Transverse colon (tissue), 4 donors: ENCODE data around the gene ALG14. TPM values are rescaled to one million over a fixed set of nuclear protein-coding genes. Genes with fewer than 3 reads are reported as not detected.
A peak's percentile ranks its signal among the peaks of the same experiment; 100 is the strongest.
"Not testable (repeated sequence)": the region's sequence is repeated elsewhere in the genome, so short reads cannot be mapped to it uniquely, and the experiment has no call there.

Experiments used
- DNase-seq: peaks from one replicate; pipeline ENCODE4 v3.0.0-alpha.2; 2019
- H3K27ac ChIP-seq, 4 donors: fragments of 200-600 bp; sonication (generic); 2 replicates each; pipeline ENCODE4 v1.5.1; 2016 to 2018; ENCODE audit warnings: inconsistent platforms in 4 of 4
- H3K27me3 ChIP-seq: fragments of 200-600 bp; sonication (generic); 2 replicates; pipeline ENCODE4 v1.5.1; 2017; ENCODE audit warnings: inconsistent platforms
- H3K36me3 ChIP-seq, 4 donors: fragments of 200-600 bp; sonication (generic); 2 replicates each; pipeline ENCODE4 v1.5.1; 2017 to 2019; ENCODE audit warnings: inconsistent platforms in 4 of 4
- H3K4me1 ChIP-seq, 4 donors: fragments of 200-600 bp; sonication (generic); 2 replicates each; pipeline ENCODE4 v1.5.1; 2017 to 2020; ENCODE audit warnings: inconsistent platforms in 4 of 4
- H3K4me3 ChIP-seq, 4 donors: fragments of 200-600 bp; sonication (generic); 1 replicate in 1 of 4; 2 replicates in 3 of 4; pipeline versions ENCODE4 v1.5.1 to v1.6.1; 2017 to 2019; ENCODE audit warnings: inconsistent platforms in 4 of 4
- H3K9me3 ChIP-seq, 2 donors: fragments of 200-600 bp; sonication (generic); 2 replicates each; pipeline ENCODE4 v1.5.1; 2017 to 2019; ENCODE audit warnings: inconsistent platforms in 2 of 2
- CTCF ChIP-seq, 5 experiments: fragments of 200-600 bp in 3 of 5; fragments of 450-650 bp in 2 of 5; sonication (generic) in 3 of 5; IDR thresholded peaks; 1 replicate in 2 of 5; 2 replicates in 3 of 5; pipeline ENCODE4 v1.5.1; 2016 to 2017; ENCODE audit warnings: antibody characterized with exemption in 5 of 5, inconsistent platforms in 3 of 5, mild to moderate bottlenecking in 2 of 5, moderate library complexity in 1 of 5
- EP300 ChIP-seq: sonication (generic); formaldehyde crosslinking; IDR thresholded peaks from one replicate; pipeline ENCODE4 v1.6.1; 2017; ENCODE audit warnings: antibody characterized with exemption, low read depth
- POLR2A ChIP-seq: fragments of 450-650 bp; IDR thresholded peaks from one replicate; pipeline ENCODE4 v1.6.1; 2016; ENCODE audit warnings: antibody characterized with exemption, mild to moderate bottlenecking, moderate library complexity
- POLR2AphosphoS5 ChIP-seq, 3 donors: sonication (generic); formaldehyde crosslinking; IDR thresholded peaks; one replicate each; pipeline ENCODE4 v1.6.1; 2016; ENCODE audit warnings: antibody characterized with exemption in 3 of 3
- WGBS, 2 donors: methylation state at CpG; one replicate each; pipeline ENCODE4 v1.1.5; 2018; ENCODE audit warnings: low coverage in 1 of 2; 5-methylcytosine and 5-hydroxymethylcytosine counted together
- in situ Hi-C, 4 donors: fragments of 200-750 bp; cut with MboI; loops; one replicate each; pipeline versions ENCODE4 v1.15.0 to v1.15.1; 2017; ENCODE audit warnings: low sequenced_read_pairs in 3 of 4, low pct_ligation_motif_present in 1 of 4, low pct_unique_long_range_greater_than_20kb in 1 of 4
- intact Hi-C: fragments of 100-400 bp; cut with DNase I; formaldehyde crosslinking; loops from one replicate; pipeline ENCODE4 v1.15.1; 2023; ENCODE audit warnings: low total_unique reads
- total RNA-seq, 4 donors: library from RNA; depleted of rRNA; stranded (reverse); fragments of >200 nt; gene quantifications; one replicate each; pipeline ENCODE4 v1.1.0, GENCODE V29; 2016

The ALG14 gene
- total RNA-seq, 4 donors from 2014 or later: 0.40 to 2.3 (median 2.2) TPM

GRCh38 chr1:95021805-95022643 is 50.7 kb downstream of the ALG14 start:
- intact Hi-C loops: no loop called here
- peak overlapping the region in 1 of 4 donors; percentile 14 for H3K4me3 ChIP-seq
- in situ Hi-C loops: no loop called here
- 66% methylated on average over 7 of the region's 7 CpGs for WGBS, 2 donors
- no peak for DNase-seq
- H3K36me3 ChIP-seq: peaks cover 0 to 7% (median 0%) of the 10 kb centered on the region in 4 donors
- H3K9me3 ChIP-seq: no peaks in the 10 kb centered on the region
- H3K4me1 ChIP-seq: peaks cover 0 to 36% (median 9%) of the 10 kb centered on the region in 4 donors
- TF ChIP-seq CTCF (IDR thresholded peaks at IDR 0.05): no peak
- no peak for TF ChIP-seq POLR2AphosphoS5 (IDR thresholded peaks at IDR 0.05)
- H3K27ac ChIP-seq: peak overlapping the region; percentile 63 to 73 (median 64)
- H3K27me3 ChIP-seq: no peaks in the 10 kb centered on the region

GRCh38 chr1:95021119-95021518 is 51.6 kb downstream of the ALG14 start:
- in situ Hi-C loops: no loop called here
- peak overlapping the region; percentile 63 to 73 (median 64) for H3K27ac ChIP-seq
- no peak for TF ChIP-seq POLR2A
- TF ChIP-seq EP300: no peak
- no peak for TF ChIP-seq CTCF (IDR thresholded peaks at IDR 0.05)
- no peak for TF ChIP-seq POLR2AphosphoS5 (IDR thresholded peaks at IDR 0.05)
- DNase-seq: no peak
- H3K9me3 ChIP-seq: no peaks in the 10 kb centered on the region
- no peaks in the 10 kb centered on the region for H3K27me3 ChIP-seq
- WGBS, 2 donors: 66 to 81% methylated on average over 4 of the region's 4 CpGs
- intact Hi-C loops: no loop called here
- H3K36me3 ChIP-seq: peaks cover 0 to 7% (median 0%) of the 10 kb centered on the region in 4 donors
- H3K4me1 ChIP-seq: peaks cover 0 to 36% (median 9%) of the 10 kb centered on the region in 4 donors
- H3K4me3 ChIP-seq: peak overlapping the region in 1 of 4 donors; percentile 14

- H3K9me3 ChIP-seq, H3K36me3 ChIP-seq, H3K4me3 ChIP-seq, in situ Hi-C loops, H3K27me3 ChIP-seq, DNase-seq, H3K27ac ChIP-seq, intact Hi-C loops: not testable (repeated sequence)
- WGBS, 2 donors: 76 to 94% methylated on average over 3 to 6 of the region's 6 CpGs
- H3K4me1 ChIP-seq: peaks cover 0 to 36% (median 9%) of the 10 kb centered on the region in 4 donors
These were observed 53.3 kb downstream of the ALG14 start for GRCh38 chr1:95019466-95019865.

- Histone ChIP-seq H3K27ac (peak overlapping the region in 2 of 4 donors; percentile 1 to 32), H3K9me3 (no peaks in the 10 kb centered on the region), H3K4me1 (peaks cover 0 to 39% (median 11%) of the 10 kb centered on the region in 4 donors), H3K4me3 (no peak overlapping the region), H3K27me3 (no peaks in the 10 kb centered on the region), H3K36me3 (no peaks in the 10 kb centered on the region)
- in situ Hi-C loops (no loop called here), intact Hi-C loops (no loop called here)
- TF ChIP-seq EP300: no peak
- no peak for TF ChIP-seq POLR2A
- no peak for TF ChIP-seq POLR2AphosphoS5 (IDR thresholded peaks at IDR 0.05)
- TF ChIP-seq CTCF (IDR thresholded peaks at IDR 0.05): no peak
- no peak for DNase-seq
- WGBS, 2 donors: 62 to 73% methylated on average over 1 of the region's 1 CpG
These were observed 54.0 kb downstream of the ALG14 start for GRCh38 chr1:95018602-95019369.
